IMR-90 (cell line): Measurements from ENCODE around the gene TEAD1. TPM values are rescaled to one million over a fixed set of nuclear protein-coding genes. Genes with fewer than 3 reads are reported as not detected.
A peak's percentile ranks its signal among the peaks of the same experiment; 100 is the strongest.

Source experiments
- ATAC-seq: fragments of 200-7000 bp; cut with Tn5 transposase; 2 replicates; pipeline ENCODE4 v1.9.1; 2020; ENCODE audit warnings: low read depth, mild to moderate bottlenecking, moderate library complexity
- BruUV-seq: library from RNA; stranded (reverse); fragments of 400-500 nt; replicated peaks from 2 replicates; lab custom pipeline; 2021; lab: Mats Ljungman, UMichigan
- CTCF ChIA-PET: fragments of 300-600 bp; formaldehyde crosslinking; extraction: SDS; loops from one replicate; lab custom pipeline; 2021; ENCODE audit warnings: antibody characterized with exemption; lab: Yijun Ruan, JAX
- POLR2A ChIA-PET: fragments of 300-600 bp; sonication (Branson Sonifier 250); formaldehyde crosslinking; loops from one replicate; lab custom pipeline; 2022; ENCODE audit warnings: antibody characterized with exemption; ENCODE audit not compliant: unreplicated experiment; lab: Charles Lee
- DNase-seq: peaks from one replicate; pipeline ENCODE4 v3.0.0; 2013
- H2AFZ ChIP-seq: replicated peaks from 2 replicates; pipeline ENCODE3; 2013; ENCODE audit warnings: low read length, mild to moderate bottlenecking; ENCODE audit not compliant: poor library complexity
- H2AK5ac ChIP-seq: 2 replicates; pipeline ENCODE4 v1.6.1; 2013; ENCODE audit warnings: low read depth, low read length, inconsistent platforms
- H2AK9ac ChIP-seq: replicated peaks from 2 replicates; pipeline ENCODE3; 2013; ENCODE audit warnings: mild to moderate bottlenecking, low read depth, low read length, moderate library complexity; ENCODE audit not compliant: poor library complexity
- H2BK120ac ChIP-seq: 2 replicates; pipeline ENCODE4 v1.6.1; 2013; ENCODE audit warnings: low read depth, low read length, inconsistent platforms
- H2BK15ac ChIP-seq: 3 replicates; pipeline ENCODE4 v1.6.1; 2013; ENCODE audit warnings: low read depth, low read length, inconsistent platforms
- H2BK20ac ChIP-seq: 2 replicates; pipeline ENCODE4 v1.6.1; 2013; ENCODE audit warnings: low read depth, mild to moderate bottlenecking, inconsistent platforms, low read length, moderate library complexity
- H2BK5ac ChIP-seq: 2 replicates; pipeline ENCODE4 v1.6.1; 2013; ENCODE audit warnings: mild to moderate bottlenecking, low read depth, low read length, inconsistent platforms; ENCODE audit not compliant: poor library complexity, severe bottlenecking
- H3K14ac ChIP-seq: replicated peaks from 2 replicates; pipeline ENCODE4 v1.6.1; 2013; ENCODE audit warnings: low read depth, low read length, inconsistent platforms
- H3K18ac ChIP-seq: 2 replicates; pipeline ENCODE4 v1.6.1; 2013; ENCODE audit warnings: low read depth, low read length, control low read depth
- H3K23ac ChIP-seq: 2 replicates; pipeline ENCODE4 v1.6.1; 2013; ENCODE audit warnings: low read depth, low read length, inconsistent platforms
- H3K27ac ChIP-seq: 2 replicates; pipeline ENCODE4 v1.5.1; 2013; ENCODE audit warnings: mild to moderate bottlenecking, control low read depth, low read length; ENCODE audit not compliant: insufficient read depth
- H3K27me3 ChIP-seq: 2 replicates; pipeline ENCODE4 v1.6.1; 2013; ENCODE audit warnings: low read length; ENCODE audit not compliant: control insufficient read depth, insufficient read depth
- H3K36me3 ChIP-seq: 2 replicates; pipeline ENCODE4 v1.6.1; 2013; ENCODE audit warnings: low read length, mixed read lengths; ENCODE audit not compliant: control insufficient read depth, insufficient read depth
- H3K4ac ChIP-seq: 2 replicates; pipeline ENCODE4 v1.6.1; 2013; ENCODE audit warnings: low read depth, low read length, inconsistent platforms
- H3K4me1 ChIP-seq: 2 replicates; pipeline ENCODE4 v1.6.1; 2013; ENCODE audit warnings: low read length, mixed read lengths; ENCODE audit not compliant: control insufficient read depth, insufficient read depth
- H3K4me2 ChIP-seq: 2 replicates; pipeline ENCODE4 v1.6.1; 2013; ENCODE audit warnings: low read depth, mild to moderate bottlenecking, control low read depth, low read length, moderate library complexity
- H3K4me3 ChIP-seq: 2 replicates; pipeline ENCODE4 v1.5.1; 2013; ENCODE audit warnings: low read depth, mild to moderate bottlenecking, control low read depth, low read length, moderate library complexity; ENCODE audit not compliant: insufficient read depth
- H3K56ac ChIP-seq: 2 replicates; pipeline ENCODE4 v1.6.1; 2013; ENCODE audit warnings: low read length, inconsistent platforms; ENCODE audit not compliant: insufficient read depth; ENCODE audit errors: extremely low read depth
- H3K79me1 ChIP-seq, 2 experiments: 2 replicates each; pipeline ENCODE4 v1.6.1; 2013; ENCODE audit warnings: low read length in 2 of 2, inconsistent platforms in 1 of 2, low read depth in 1 of 2
- H3K9ac ChIP-seq: 2 replicates; pipeline ENCODE4 v1.6.1; 2013; ENCODE audit warnings: low read depth, low read length, control low read depth
- H3K9me1 ChIP-seq: 2 replicates; pipeline ENCODE4 v1.6.1; 2013; ENCODE audit warnings: low read length, inconsistent platforms; ENCODE audit not compliant: insufficient read depth
- H3K9me3 ChIP-seq: 2 replicates; pipeline ENCODE4 v1.6.1; 2013; ENCODE audit warnings: low read length; ENCODE audit not compliant: control insufficient read depth, insufficient read depth
- H4K20me1 ChIP-seq: 2 replicates; pipeline ENCODE4 v1.6.1; 2013; ENCODE audit warnings: low read length, inconsistent platforms; ENCODE audit not compliant: insufficient read depth
- H4K5ac ChIP-seq: 2 replicates; pipeline ENCODE4 v1.6.1; 2013; ENCODE audit warnings: mild to moderate bottlenecking, low read depth, low read length, control low read depth
- H4K8ac ChIP-seq, 2 experiments: 2 replicates each; pipeline ENCODE4 v1.6.1; 2013; ENCODE audit warnings: low read depth in 2 of 2, low read length in 2 of 2, control low read depth in 1 of 2, inconsistent platforms in 1 of 2
- H4K91ac ChIP-seq: 2 replicates; pipeline ENCODE4 v1.6.1; 2013; ENCODE audit warnings: low read depth, low read length, inconsistent platforms; ENCODE audit not compliant: insufficient read depth
- CEBPB ChIP-seq: IDR thresholded peaks from 2 replicates; pipeline ENCODE4 v1.6.1; 2012; ENCODE audit warnings: low read depth, low read length, improper control_type of control experiment
- POLR2A ChIP-seq: IDR thresholded peaks from 2 replicates; pipeline ENCODE4 v1.6.1; 2012; ENCODE audit warnings: mild to moderate bottlenecking, low read depth, low read length
- RAD21 ChIP-seq: IDR thresholded peaks from 2 replicates; pipeline ENCODE4 v1.6.1; 2012; ENCODE audit warnings: low read length, improper control_type of control experiment
- RCOR1 ChIP-seq: IDR thresholded peaks from 2 replicates; pipeline ENCODE4 v1.6.1; 2012; ENCODE audit warnings: mild to moderate bottlenecking, low read length, improper control_type of control experiment; ENCODE audit not compliant: insufficient replicate concordance
- USF2 ChIP-seq: fragments of 150-350 bp; IDR thresholded peaks from 2 replicates; pipeline ENCODE4 v1.6.1; 2017; ENCODE audit warnings: mild to moderate bottlenecking, antibody characterized with exemption, low read length, low read depth
- WGBS, 2 experiments: methylation state at CpG; one replicate each; pipeline versions ENCODE4 v1.1.5 to v1.1.7; 2013; ENCODE audit warnings: missing lambda C conversion rate in 2 of 2; ENCODE audit not compliant: insufficient read length in 1 of 2; ENCODE audit errors: extremely low coverage in 2 of 2; 5-methylcytosine and 5-hydroxymethylcytosine counted together
- dilution Hi-C: fragments of 300-500 bp; cut with HindIII; formaldehyde crosslinking; loops from one replicate; pipeline ENCODE4 v1.14.3; 2018; ENCODE audit warnings: low sequenced_read_pairs; ENCODE audit not compliant: unreplicated experiment
- in situ Hi-C: fragments of 300-500 bp; cut with MboI; formaldehyde crosslinking; loops from 3 replicates; pipeline ENCODE4 v1.14.3; 2019; ENCODE audit warnings: low sequenced_read_pairs, inconsistent platforms, mixed read lengths
- intact Hi-C: fragments of 100-400 bp; cut with micrococcal nuclease; formaldehyde crosslinking; loops from 2 replicates; pipeline ENCODE4 v1.10.0; 2022
- polyA plus RNA-seq, 3 experiments: library from polyadenylated mRNA; depleted of rRNA; stranded (reverse); fragments of >200 nt; gene quantifications; 2 replicates each; pipeline ENCODE4 v1.2.3, GENCODE V29; 2012; ENCODE audit warnings: low replicate concordance in 1 of 3
- total RNA-seq: library from RNA; depleted of rRNA; stranded (reverse); fragments of >200 nt; gene quantifications from 2 replicates; pipeline ENCODE4 v1.2.3, GENCODE V29; 2012

The TEAD1 gene
- total and polyA plus RNA-seq, 2 of the 4 experiments (the other 2 are of a cell fraction): 51.8 to 69.2 TPM

GRCh38 chr11:12936200-12936599 is 262.0 kb downstream of the TEAD1 start:
- in situ Hi-C loops (no loop called here), dilution Hi-C loops (no loop called here), intact Hi-C loops (no loop called here)
- POLR2A ChIA-PET: no interaction called here
- Histone ChIP-seq H3K14ac (no peak overlapping the region), H3K18ac (no peak overlapping the region), H3K36me3 (peaks cover 49% of the 10 kb centered on the region), H3K23ac (no peak overlapping the region), H2BK15ac (no peak overlapping the region), H3K4me3 (no peak overlapping the region), H4K8ac (no peak overlapping the region), H3K4me1 (no peaks in the 10 kb centered on the region), H2AK5ac (no peak overlapping the region), H2AK9ac (no peak overlapping the region), H3K79me1 (peaks cover 27 to 43% of the 10 kb centered on the region in 2 experiments), H3K9ac (no peak overlapping the region), H3K9me1 (peaks cover 4% of the 10 kb centered on the region), H3K27ac (no peak overlapping the region), H3K9me3 (no peaks in the 10 kb centered on the region), H3K27me3 (no peaks in the 10 kb centered on the region), H3K4ac (no peak overlapping the region), H2AFZ (no peak overlapping the region), H2BK120ac (no peak overlapping the region), H4K91ac (no peak overlapping the region), H2BK20ac (no peak overlapping the region), H3K56ac (no peak overlapping the region), H4K5ac (no peak overlapping the region), H3K4me2 (no peak overlapping the region), H2BK5ac (no peak overlapping the region), H4K20me1 (no peaks in the 10 kb centered on the region)
- CTCF ChIA-PET: no interaction called here
- ATAC-seq (no peak), DNase-seq (no peak)
- WGBS, 2 experiments: no CpG with 5 or more reads among the region's 2 CpGs
- no TSS peak for BruUV-seq
- no peak for TF ChIP-seq POLR2A
- TF ChIP-seq RCOR1: no peak
- peak; percentile 54 for TF ChIP-seq CEBPB
- TF ChIP-seq RAD21: no peak
- TF ChIP-seq USF2: no peak
